ENCODE results near the gene IPO4. TPM values are rescaled to one million over a fixed set of nuclear protein-coding genes. Genes with fewer than 3 reads are reported as not detected.

Gene IPO4
- total and polyA plus RNA-seq, 9 of the 15 experiments (the other 6 are each of a cell fraction or from before 2014, with no cell fraction given), result 7.3 to 122 (median 31.8) TPM

DNA sequence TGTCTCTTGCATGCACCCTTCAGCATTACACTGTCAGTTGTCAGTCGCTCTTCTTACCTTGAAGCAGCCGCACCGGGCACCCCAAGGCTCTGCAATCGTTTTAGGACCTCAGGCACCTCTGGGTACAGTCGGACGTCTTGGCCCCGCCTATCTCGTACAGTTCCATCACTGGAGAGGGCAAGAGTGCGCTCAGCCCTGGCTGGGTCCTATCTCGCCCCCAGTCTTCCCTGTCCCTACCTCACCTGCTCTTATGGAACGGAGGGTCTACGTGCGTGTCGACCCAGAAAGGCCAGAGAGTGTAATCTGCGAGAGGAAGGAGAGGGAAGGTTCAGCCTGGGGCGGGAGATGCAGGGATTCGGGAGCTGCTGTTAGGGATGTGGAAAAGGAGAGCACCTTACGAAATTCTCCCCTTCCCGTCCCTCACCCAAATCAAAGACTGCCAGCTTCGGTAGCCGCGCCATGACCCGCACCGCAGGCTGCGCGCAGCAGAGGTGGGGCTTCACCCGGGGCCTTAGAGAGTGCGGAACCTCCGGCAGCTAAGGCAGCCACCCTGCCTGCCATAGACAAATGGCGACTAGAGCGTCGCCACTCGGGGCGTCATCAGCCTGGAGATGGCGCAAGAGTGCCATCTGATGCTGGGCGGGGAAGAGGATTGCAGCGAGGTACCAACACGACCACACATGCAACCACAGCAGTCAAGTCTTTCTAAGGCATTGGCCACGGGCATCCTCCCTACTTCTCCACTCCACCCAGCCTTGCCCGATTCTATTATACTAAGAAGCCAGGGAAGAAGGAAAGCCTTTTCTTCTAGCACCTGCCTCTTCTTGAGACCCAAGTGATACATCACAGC, 27.1 kb upstream of the IPO4 start, which contains the start of gene MDP1 (continued):
- TF ChIP-seq, protein P1, sequence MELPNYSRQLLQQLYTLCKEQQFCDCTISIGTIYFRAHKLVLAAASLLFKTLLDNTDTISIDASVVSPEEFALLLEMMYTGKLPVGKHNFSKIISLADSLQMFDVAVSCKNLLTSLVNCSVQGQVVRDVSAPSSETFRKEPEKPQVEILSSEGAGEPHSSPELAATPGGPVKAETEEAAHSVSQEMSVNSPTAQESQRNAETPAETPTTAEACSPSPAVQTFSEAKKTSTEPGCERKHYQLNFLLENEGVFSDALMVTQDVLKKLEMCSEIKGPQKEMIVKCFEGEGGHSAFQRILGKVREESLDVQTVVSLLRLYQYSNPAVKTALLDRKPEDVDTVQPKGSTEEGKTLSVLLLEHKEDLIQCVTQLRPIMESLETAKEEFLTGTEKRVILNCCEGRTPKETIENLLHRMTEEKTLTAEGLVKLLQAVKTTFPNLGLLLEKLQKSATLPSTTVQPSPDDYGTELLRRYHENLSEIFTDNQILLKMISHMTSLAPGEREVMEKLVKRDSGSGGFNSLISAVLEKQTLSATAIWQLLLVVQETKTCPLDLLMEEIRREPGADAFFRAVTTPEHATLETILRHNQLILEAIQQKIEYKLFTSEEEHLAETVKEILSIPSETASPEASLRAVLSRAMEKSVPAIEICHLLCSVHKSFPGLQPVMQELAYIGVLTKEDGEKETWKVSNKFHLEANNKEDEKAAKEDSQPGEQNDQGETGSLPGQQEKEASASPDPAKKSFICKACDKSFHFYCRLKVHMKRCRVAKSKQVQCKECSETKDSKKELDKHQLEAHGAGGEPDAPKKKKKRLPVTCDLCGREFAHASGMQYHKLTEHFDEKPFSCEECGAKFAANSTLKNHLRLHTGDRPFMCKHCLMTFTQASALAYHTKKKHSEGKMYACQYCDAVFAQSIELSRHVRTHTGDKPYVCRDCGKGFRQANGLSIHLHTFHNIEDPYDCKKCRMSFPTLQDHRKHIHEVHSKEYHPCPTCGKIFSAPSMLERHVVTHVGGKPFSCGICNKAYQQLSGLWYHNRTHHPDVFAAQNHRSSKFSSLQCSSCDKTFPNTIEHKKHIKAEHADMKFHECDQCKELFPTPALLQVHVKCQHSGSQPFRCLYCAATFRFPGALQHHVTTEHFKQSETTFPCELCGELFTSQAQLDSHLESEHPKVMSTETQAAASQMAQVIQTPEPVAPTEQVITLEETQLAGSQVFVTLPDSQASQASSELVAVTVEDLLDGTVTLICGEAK (IDR thresholded peaks at IDR 0.05), result no peak
- TF ChIP-seq, protein P1 (CRISPR knock-in tag; IDR thresholded peaks at IDR 0.05), result no peak
- TF ChIP-seq, protein P2, sequence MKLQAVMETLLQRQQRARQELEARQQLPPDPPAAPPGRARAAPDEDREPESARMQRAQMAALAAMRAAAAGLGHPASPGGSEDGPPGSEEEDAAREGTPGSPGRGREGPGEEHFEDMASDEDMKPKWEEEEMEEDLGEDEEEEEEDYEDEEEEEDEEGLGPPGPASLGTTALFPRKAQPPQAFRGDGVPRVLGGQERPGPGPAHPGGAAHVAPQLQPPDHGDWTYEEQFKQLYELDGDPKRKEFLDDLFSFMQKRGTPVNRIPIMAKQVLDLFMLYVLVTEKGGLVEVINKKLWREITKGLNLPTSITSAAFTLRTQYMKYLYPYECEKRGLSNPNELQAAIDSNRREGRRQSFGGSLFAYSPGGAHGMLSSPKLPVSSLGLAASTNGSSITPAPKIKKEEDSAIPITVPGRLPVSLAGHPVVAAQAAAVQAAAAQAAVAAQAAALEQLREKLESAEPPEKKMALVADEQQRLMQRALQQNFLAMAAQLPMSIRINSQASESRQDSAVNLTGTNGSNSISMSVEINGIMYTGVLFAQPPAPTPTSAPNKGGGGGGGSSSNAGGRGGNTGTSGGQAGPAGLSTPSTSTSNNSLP (IDR thresholded peaks at IDR 0.05; ENCODE audit: borderline replicate concordance, low read depth, low read length), result no peak
- TF ChIP-seq RNF2 (IDR thresholded peaks at IDR 0.05) (no peak), ZNF121 (CRISPR knock-in tag; conservative IDR thresholded peaks at IDR 0.05) (no peak), NELFE (IDR thresholded peaks at IDR 0.05; ENCODE audit: insufficient read depth, insufficient read length) (no peak), ZNF699 (CRISPR knock-in tag; IDR thresholded peaks at IDR 0.05; ENCODE audit: insufficient replicate concordance) (no peak), LARP7 (IDR thresholded peaks at IDR 0.05) (no peak)
